ENCODE results near the gene KANSL2. TPM values are rescaled to one million over a fixed set of nuclear protein-coding genes. Genes with fewer than 3 reads are reported as not detected.

Gene KANSL2
- total RNA-seq: 45.1 and 50.1 TPM in 2 replicates

DNA sequence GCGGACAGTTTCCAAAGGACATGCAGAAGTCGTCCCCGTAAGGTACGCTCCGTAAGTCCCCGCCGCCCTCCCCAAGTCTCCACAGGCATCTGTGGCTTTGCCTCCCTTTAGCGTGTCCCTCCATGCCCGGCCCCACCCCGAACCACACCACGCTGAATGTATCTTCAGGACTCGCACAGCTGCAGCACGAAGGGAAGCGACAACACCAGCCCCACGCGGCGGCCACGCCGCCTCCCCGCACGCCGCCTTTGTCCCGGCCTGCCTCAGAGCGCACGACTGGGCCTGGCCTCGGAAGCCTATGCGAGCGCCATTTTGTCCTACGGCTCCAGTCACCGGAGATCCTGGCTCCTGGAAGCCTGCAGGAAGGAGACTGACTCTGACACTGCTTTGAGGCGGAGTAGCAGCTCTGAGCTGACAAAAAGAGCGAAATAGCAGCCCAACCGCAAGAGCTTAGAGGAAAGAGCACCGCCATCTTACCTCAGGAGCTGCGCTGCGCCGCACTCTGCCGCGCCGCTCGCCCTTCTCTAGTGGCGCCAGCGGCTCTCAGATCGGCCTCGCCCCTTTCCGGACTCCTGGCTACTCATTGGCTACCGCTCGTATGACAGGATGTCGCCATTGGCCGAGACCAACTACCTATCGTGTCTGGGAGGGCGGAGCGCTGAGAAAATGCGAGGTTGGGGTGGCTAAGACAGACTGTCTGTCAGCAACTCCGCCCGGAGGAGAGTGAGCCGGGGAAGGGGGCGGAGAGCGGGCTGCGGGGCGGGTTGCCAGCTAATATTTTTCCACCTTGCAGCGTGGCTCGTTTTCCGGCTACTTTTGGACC lies at the start of gene KANSL2:
Gene KANSL2 (minus strand): TSS at position 529 of the 823 bp plus-strand sequence. CDS start 606 bp downstream, outside the sequence.

GRCh38 chr12:48716493-48717251 lies 34.6 kb upstream of the KANSL2 start, which contains the start of gene CCNT1:
Gene CCNT1, minus strand, starts transcription at chr12:48716707. Its CDS starts 32 bp downstream, at chr12:48716675.

Other genes with a start within 250 kb of the KANSL2 start
- not detected in 2 replicates for gene ANP32D, start 209.7 kb downstream of the KANSL2 start, total RNA-seq
- gene C12orf54, start 199.7 kb downstream of the KANSL2 start, total RNA-seq: not detected in 2 replicates
- not detected in 2 replicates for gene OR8S1, start 156.6 kb downstream of the KANSL2 start, total RNA-seq
- not detected in 2 replicates for gene LALBA, start 112.2 kb downstream of the KANSL2 start, total RNA-seq
- gene CCNT1, start 34.5 kb upstream of the KANSL2 start, total RNA-seq: 20.7 and 26.3 TPM in 2 replicates
- 44.5 and 72.6 TPM in 2 replicates for gene ADCY6, start 106.9 kb upstream of the KANSL2 start, total RNA-seq
- gene CACNB3, start 136.3 kb upstream of the KANSL2 start, total RNA-seq: 41.6 and 62.4 TPM in 2 replicates
- gene DDX23, start 169.9 kb upstream of the KANSL2 start, total RNA-seq: 77.6 and 78.5 TPM in 2 replicates
- gene RND1, start 183.6 kb upstream of the KANSL2 start, total RNA-seq: under 0.01 and 0.33 TPM in 2 replicates
- gene FKBP11, start 243.3 kb upstream of the KANSL2 start, total RNA-seq: 10.5 and 18.7 TPM in 2 replicates